Measurements from ENCODE around the gene CPVL.

The CPVL gene

GRCh38 chr7:29147821-29148220 is 1.5 kb upstream of the CPVL start:
- Histone ChIP-seq H3K27me3 (ENCODE audit: control insufficient read depth, insufficient read depth, low read length) (peaks cover 7% of the 10 kb centered on the region), H3K4me1 (ENCODE audit: control insufficient read depth, insufficient read depth, low read length) (peaks cover 3% of the 10 kb centered on the region), H3K27ac (ENCODE audit: low read depth, low read length) (no peak overlapping the region), H3K36me3 (ENCODE audit: control insufficient read depth, insufficient read depth, low read length) (no peaks in the 10 kb centered on the region), H3K9ac (ENCODE audit: low read length) (no peak overlapping the region), H3K4me3 (ENCODE audit: low read length) (no peak overlapping the region)

- Histone ChIP-seq H3K4me3 (ENCODE audit: low read length) (peak overlapping the region; percentile 54), H3K9ac (ENCODE audit: low read length) (no peak overlapping the region), H3K27ac (ENCODE audit: low read depth, low read length) (no peak overlapping the region), H3K4me1 (ENCODE audit: control insufficient read depth, insufficient read depth, low read length) (peaks cover 3% of the 10 kb centered on the region), H3K36me3 (ENCODE audit: control insufficient read depth, insufficient read depth, low read length) (no peaks in the 10 kb centered on the region), H3K27me3 (ENCODE audit: control insufficient read depth, insufficient read depth, low read length) (peaks cover 7% of the 10 kb centered on the region)
Measured at GRCh38 chr7:29146888-29147609, 712 bp upstream of the CPVL start.

GRCh38 chr7:29145553-29146056 is 732 bp downstream of the CPVL start:
- H3K4me3 ChIP-seq (ENCODE audit: low read length) = peak overlapping the region; percentile 54
- peaks cover 3% of the 10 kb centered on the region for H3K4me1 ChIP-seq (ENCODE audit: control insufficient read depth, insufficient read depth, low read length)
- no peaks in the 10 kb centered on the region for H3K36me3 ChIP-seq (ENCODE audit: control insufficient read depth, insufficient read depth, low read length)
- H3K9ac ChIP-seq (ENCODE audit: low read length) = no peak overlapping the region
- H3K27ac ChIP-seq (ENCODE audit: low read depth, low read length) = no peak overlapping the region
- H3K27me3 ChIP-seq (ENCODE audit: control insufficient read depth, insufficient read depth, low read length) = peaks cover 7% of the 10 kb centered on the region

GRCh38 chr7:29143751-29144150 is 2.6 kb downstream of the CPVL start:
- peaks cover 3% of the 10 kb centered on the region for H3K4me1 ChIP-seq (ENCODE audit: control insufficient read depth, insufficient read depth, low read length)

GRCh38 chr7:29142021-29142727 is 4.2 kb downstream of the CPVL start:
- Histone ChIP-seq H3K4me1 (ENCODE audit: control insufficient read depth, insufficient read depth, low read length) (peaks cover 3% of the 10 kb centered on the region), H3K27me3 (ENCODE audit: control insufficient read depth, insufficient read depth, low read length) (peaks cover 7% of the 10 kb centered on the region), H3K27ac (ENCODE audit: low read depth, low read length) (no peak overlapping the region), H3K4me3 (ENCODE audit: low read length) (no peak overlapping the region), H3K9ac (ENCODE audit: low read length) (no peak overlapping the region), H3K36me3 (ENCODE audit: control insufficient read depth, insufficient read depth, low read length) (no peaks in the 10 kb centered on the region)

More at GRCh38 chr7:29143751-29144150, 2.6 kb downstream of the CPVL start:
- Histone ChIP-seq H3K27me3 (ENCODE audit: control insufficient read depth, insufficient read depth, low read length) (peaks cover 7% of the 10 kb centered on the region), H3K9ac (ENCODE audit: low read length) (no peak overlapping the region), H3K27ac (ENCODE audit: low read depth, low read length) (no peak overlapping the region), H3K36me3 (ENCODE audit: control insufficient read depth, insufficient read depth, low read length) (no peaks in the 10 kb centered on the region), H3K4me3 (ENCODE audit: low read length) (no peak overlapping the region)

- Histone ChIP-seq H3K4me3 (ENCODE audit: low read length) (no peak overlapping the region), H3K27ac (ENCODE audit: low read depth, low read length) (no peak overlapping the region), H3K9ac (ENCODE audit: low read length) (no peak overlapping the region), H3K4me1 (ENCODE audit: control insufficient read depth, insufficient read depth, low read length) (no peaks in the 10 kb centered on the region), H3K27me3 (ENCODE audit: control insufficient read depth, insufficient read depth, low read length) (peaks cover 4% of the 10 kb centered on the region), H3K36me3 (ENCODE audit: control insufficient read depth, insufficient read depth, low read length) (no peaks in the 10 kb centered on the region)
Measured at GRCh38 chr7:29140873-29141468, 5.4 kb downstream of the CPVL start.

- Histone ChIP-seq H3K27me3 (ENCODE audit: control insufficient read depth, insufficient read depth, low read length) (no peaks in the 10 kb centered on the region), H3K36me3 (ENCODE audit: control insufficient read depth, insufficient read depth, low read length) (no peaks in the 10 kb centered on the region), H3K27ac (ENCODE audit: low read depth, low read length) (no peak overlapping the region), H3K4me3 (ENCODE audit: low read length) (no peak overlapping the region), H3K4me1 (ENCODE audit: control insufficient read depth, insufficient read depth, low read length) (no peaks in the 10 kb centered on the region), H3K9ac (ENCODE audit: low read length) (no peak overlapping the region)
Measured at GRCh38 chr7:29139796-29140195, 6.5 kb downstream of the CPVL start.

- Histone ChIP-seq H3K9ac (ENCODE audit: low read length) (no peak overlapping the region), H3K36me3 (ENCODE audit: control insufficient read depth, insufficient read depth, low read length) (no peaks in the 10 kb centered on the region), H3K27me3 (ENCODE audit: control insufficient read depth, insufficient read depth, low read length) (no peaks in the 10 kb centered on the region), H3K27ac (ENCODE audit: low read depth, low read length) (no peak overlapping the region), H3K4me1 (ENCODE audit: control insufficient read depth, insufficient read depth, low read length) (no peaks in the 10 kb centered on the region), H3K4me3 (ENCODE audit: low read length) (no peak overlapping the region)
Measured at GRCh38 chr7:29139191-29139590, 7.1 kb downstream of the CPVL start.

GRCh38 chr7:29138588-29138987 is 7.7 kb downstream of the CPVL start:
- Histone ChIP-seq H3K36me3 (ENCODE audit: control insufficient read depth, insufficient read depth, low read length) (no peaks in the 10 kb centered on the region), H3K27me3 (ENCODE audit: control insufficient read depth, insufficient read depth, low read length) (no peaks in the 10 kb centered on the region), H3K4me3 (ENCODE audit: low read length) (no peak overlapping the region), H3K9ac (ENCODE audit: low read length) (no peak overlapping the region), H3K4me1 (ENCODE audit: control insufficient read depth, insufficient read depth, low read length) (no peaks in the 10 kb centered on the region), H3K27ac (ENCODE audit: low read depth, low read length) (no peak overlapping the region)

GRCh38 chr7:29135846-29136245 is 10.5 kb downstream of the CPVL start:
- no peaks in the 10 kb centered on the region for H3K27me3 ChIP-seq (ENCODE audit: control insufficient read depth, insufficient read depth, low read length)
- H3K4me3 ChIP-seq (ENCODE audit: low read length) = no peak overlapping the region
- no peak overlapping the region for H3K9ac ChIP-seq (ENCODE audit: low read length)
- no peaks in the 10 kb centered on the region for H3K36me3 ChIP-seq (ENCODE audit: control insufficient read depth, insufficient read depth, low read length)
- H3K27ac ChIP-seq (ENCODE audit: low read depth, low read length) = no peak overlapping the region
- H3K4me1 ChIP-seq (ENCODE audit: control insufficient read depth, insufficient read depth, low read length) = no peaks in the 10 kb centered on the region

- H3K27ac ChIP-seq (ENCODE audit: low read depth, low read length) = no peak overlapping the region
- H3K4me1 ChIP-seq (ENCODE audit: control insufficient read depth, insufficient read depth, low read length) = no peaks in the 10 kb centered on the region
- no peak overlapping the region for H3K4me3 ChIP-seq (ENCODE audit: low read length)
- H3K36me3 ChIP-seq (ENCODE audit: control insufficient read depth, insufficient read depth, low read length) = no peaks in the 10 kb centered on the region
- no peaks in the 10 kb centered on the region for H3K27me3 ChIP-seq (ENCODE audit: control insufficient read depth, insufficient read depth, low read length)
- no peak overlapping the region for H3K9ac ChIP-seq (ENCODE audit: low read length)
Measured at GRCh38 chr7:29132980-29133379, 13.4 kb downstream of the CPVL start.

- no peaks in the 10 kb centered on the region for H3K36me3 ChIP-seq (ENCODE audit: control insufficient read depth, insufficient read depth, low read length)
- H3K4me3 ChIP-seq (ENCODE audit: low read length) = no peak overlapping the region
- H3K4me1 ChIP-seq (ENCODE audit: control insufficient read depth, insufficient read depth, low read length) = no peaks in the 10 kb centered on the region
- no peak overlapping the region for H3K27ac ChIP-seq (ENCODE audit: low read depth, low read length)
- no peak overlapping the region for H3K9ac ChIP-seq (ENCODE audit: low read length)
- no peaks in the 10 kb centered on the region for H3K27me3 ChIP-seq (ENCODE audit: control insufficient read depth, insufficient read depth, low read length)
Measured at GRCh38 chr7:29131678-29132077, 14.7 kb downstream of the CPVL start.

Measured in rectal smooth muscle tissue (tissue), 1 donor.